HCT116 (cell line): Measurements from ENCODE around the gene KRTAP12-1. TPM values are rescaled to one million over a fixed set of nuclear protein-coding genes. Genes with fewer than 3 reads are reported as not detected.

Experiments
- ATAC-seq: fragments of 200-7000 bp; cut with Tn5 transposase; 2 replicates; pipeline ENCODE4 v1.9.1; 2020; ENCODE audit warnings: mild to moderate bottlenecking, moderate library complexity
- BruUV-seq: library from RNA; stranded (reverse); fragments of 400-500 nt; replicated peaks from 2 replicates; lab custom pipeline; 2021; lab: Mats Ljungman, UMichigan
- CTCF ChIA-PET: fragments of 300-600 bp; sonication (Branson Sonifier 250); formaldehyde crosslinking; loops from one replicate; lab custom pipeline; 2021; ENCODE audit warnings: antibody characterized with exemption; lab: Charles Lee
- POLR2A ChIA-PET: fragments of 300-600, 350-600 bp; sonication (Branson Sonifier 250); formaldehyde crosslinking; loops from one replicate; lab custom pipeline; 2021; ENCODE audit warnings: antibody characterized with exemption; lab: Charles Lee
- RAD21 ChIA-PET, 2 experiments: fragments of 300-600 bp; sonication (Branson Sonifier 250); formaldehyde crosslinking; loops; one replicate each; lab custom pipeline; 2023; ENCODE audit warnings: low total read pairs in 2 of 2; ENCODE audit not compliant: uncharacterized antibody in 2 of 2, unreplicated experiment in 2 of 2, low non-redundant PET in 1 of 2; lab: Charles Lee
- DNase-seq: peaks from one replicate; pipeline ENCODE4 v3.0.0-alpha.2; 2010; ENCODE audit warnings: low read depth, low spot score
- H2AFZ ChIP-seq: fragments of 200-600 bp; shearing (Covaris generic), sonication (generic); 2 replicates; pipeline ENCODE4 v1.6.1; 2017; ENCODE audit warnings: low read depth, mixed run types, mixed read lengths, antibody characterized with exemption, low read length; ENCODE audit not compliant: poor library complexity, severe bottlenecking
- H3K27ac ChIP-seq: 2 replicates; pipeline ENCODE4 v1.5.1; 2012; ENCODE audit warnings: low read depth, low read length
- H3K27me3 ChIP-seq: fragments of 200-600 bp; sonication (generic); 2 replicates; pipeline ENCODE4 v1.6.1; 2016; ENCODE audit warnings: mixed run types, low read length, mixed read lengths; ENCODE audit not compliant: insufficient read depth
- H3K36me3 ChIP-seq, 2 experiments: fragments of 200-500 bp in 1 of 2; fragments of 200-600 bp in 1 of 2; sonication (Bioruptor generic) in 1 of 2; sonication (generic) in 1 of 2; 2 replicates each; pipeline versions ENCODE4 v1.5.1 to v1.6.1; 2014 to 2016; ENCODE audit warnings: low read length in 2 of 2, inconsistent platforms in 1 of 2, mixed read lengths in 1 of 2, mixed run types in 1 of 2; ENCODE audit not compliant: insufficient read depth in 2 of 2, control insufficient read depth in 1 of 2
- H3K4me1 ChIP-seq, 2 experiments: fragments of 200-600 bp in 1 of 2; sonication (generic) in 1 of 2; 2 replicates each; pipeline versions ENCODE4 v1.5.1 to v1.6.1; 2012 to 2017; ENCODE audit warnings: low read length in 2 of 2, inconsistent platforms in 1 of 2, mild to moderate bottlenecking in 1 of 2, mixed read lengths in 1 of 2, mixed run types in 1 of 2, moderate library complexity in 1 of 2; ENCODE audit not compliant: insufficient read depth in 2 of 2, control insufficient read depth in 1 of 2
- H3K4me2 ChIP-seq: fragments of 200-600 bp; sonication (generic); 2 replicates; pipeline ENCODE4 v1.6.1; 2017; ENCODE audit warnings: mixed run types, low read length, mixed read lengths
- H3K4me3 ChIP-seq, 2 experiments: fragments of 200-600 bp in 1 of 2; sonication (generic) in 1 of 2; replicated peaks in 1 of 2; 2 replicates each; pipeline ENCODE4 v1.5.1; 2011 to 2016; ENCODE audit warnings: low read length in 2 of 2, control low read depth in 1 of 2, low read depth in 1 of 2, mild to moderate bottlenecking in 1 of 2, mixed read lengths in 1 of 2, mixed run types in 1 of 2
- H3K79me2 ChIP-seq: fragments of 200-600 bp; sonication (generic); 2 replicates; pipeline ENCODE4 v1.6.1; 2017; ENCODE audit warnings: mild to moderate bottlenecking, mixed run types, low read length, moderate library complexity, mixed read lengths; ENCODE audit not compliant: insufficient read depth
- H3K9ac ChIP-seq: fragments of 200-600 bp; sonication (generic); 2 replicates; pipeline ENCODE4 v1.6.1; 2016; ENCODE audit warnings: low read length, mixed read lengths
- H3K9me2 ChIP-seq: fragments of 200-600 bp; sonication (generic), shearing (Covaris generic); 2 replicates; pipeline ENCODE4 v1.6.1; 2017; ENCODE audit warnings: mixed run types, mild to moderate bottlenecking, moderate library complexity; ENCODE audit not compliant: insufficient read depth
- H3K9me3 ChIP-seq, 2 experiments: fragments of 200-500 bp in 1 of 2; fragments of 200-600 bp in 1 of 2; sonication (Bioruptor generic) in 1 of 2; sonication (generic) in 1 of 2; 2 replicates each; pipeline ENCODE4 v1.6.1; 2014 to 2017; ENCODE audit warnings: low read length in 2 of 2, mixed read lengths in 2 of 2, inconsistent platforms in 1 of 2, low read depth in 1 of 2, mild to moderate bottlenecking in 1 of 2, mixed run types in 1 of 2, moderate library complexity in 1 of 2; ENCODE audit not compliant: control insufficient read depth in 1 of 2, insufficient read depth in 1 of 2
- H4K20me1 ChIP-seq: fragments of 200-600 bp; sonication (generic), shearing (Covaris generic); 2 replicates; pipeline ENCODE4 v1.6.1; 2017; ENCODE audit warnings: mixed run types, mild to moderate bottlenecking, moderate library complexity; ENCODE audit not compliant: insufficient read depth
- CEBPB ChIP-seq: IDR thresholded peaks from 2 replicates; pipeline ENCODE4 v1.6.1; 2012; ENCODE audit warnings: low read depth
- FOSL1 ChIP-seq: IDR thresholded peaks from 2 replicates; pipeline ENCODE4 v1.6.1; 2012; ENCODE audit warnings: low read depth
- JUND ChIP-seq: IDR thresholded peaks from 2 replicates; pipeline ENCODE4 v1.6.1; 2012
- POLR2A ChIP-seq: IDR thresholded peaks from 2 replicates; pipeline ENCODE4 v1.7.0; 2011; ENCODE audit warnings: borderline replicate concordance; ENCODE audit not compliant: insufficient read depth, insufficient read length; ENCODE audit errors: extremely low read depth
- RAD21 ChIP-seq: IDR thresholded peaks from 2 replicates; pipeline ENCODE4 v1.6.1; 2012; ENCODE audit warnings: low read depth, mild to moderate bottlenecking
- REST ChIP-seq: IDR thresholded peaks from 2 replicates; pipeline ENCODE4 v1.6.1; 2012; ENCODE audit warnings: low read depth
- YY1 ChIP-seq: IDR thresholded peaks from 2 replicates; pipeline ENCODE4 v1.6.1; 2011; ENCODE audit warnings: low read length, low read depth, moderate library complexity, mild to moderate bottlenecking; ENCODE audit not compliant: insufficient replicate concordance; ENCODE audit errors: extremely low read depth
- ZBTB33 ChIP-seq: IDR thresholded peaks from 2 replicates; pipeline ENCODE4 v1.6.1; 2011; ENCODE audit warnings: mild to moderate bottlenecking, low read length, moderate library complexity; ENCODE audit not compliant: insufficient replicate concordance; ENCODE audit errors: extremely low read depth
- ZNF274 ChIP-seq: fragments of 200-500 bp; sonication (Bioruptor generic); IDR thresholded peaks from 2 replicates; pipeline ENCODE4 v1.6.1; 2014; ENCODE audit warnings: mild to moderate bottlenecking, low read depth, low read length, inconsistent platforms
- intact Hi-C: fragments of 100-400 bp; cut with micrococcal nuclease; formaldehyde crosslinking; loops from 2 replicates; pipeline ENCODE4 v1.10.0; 2022
- total RNA-seq: library from RNA; stranded (reverse); gene quantifications from one replicate; pipeline ENCODE4 v1.2.1, GENCODE V29; 2021; ENCODE audit not compliant: unreplicated experiment
- TF ChIP-seq, protein P1 (sequence below), 3 experiments: fragments of 200-600 bp in 1 of 3; sonication (generic) in 1 of 3; IDR thresholded peaks in 2 of 3; conservative IDR thresholded peaks in 1 of 3; 2 replicates each; pipeline ENCODE4 v1.5.1; 2012 to 2017; ENCODE audit warnings: low read depth in 2 of 3, low read length in 2 of 3, antibody characterized with exemption in 1 of 3, borderline replicate concordance in 1 of 3, control low read depth in 1 of 3, mild to moderate bottlenecking in 1 of 3, mixed read lengths in 1 of 3, mixed run types in 1 of 3, moderate library complexity in 1 of 3; ENCODE audit not compliant: insufficient read depth in 1 of 3

KRTAP12-1 gene
- total RNA-seq, 1 experiment from 2014 or later = not detected

GRCh38 chr21:44650265-44650972 is 31.5 kb downstream of the KRTAP12-1 start:
- no peaks in the 10 kb centered on the region for H3K9me2 ChIP-seq
- RAD21 ChIA-PET = no interaction called here

More at GRCh38 chr21:44650265-44650972, 31.5 kb downstream of the KRTAP12-1 start:
- H3K4me1 ChIP-seq = no peaks in the 10 kb centered on the region
- H3K27me3 ChIP-seq = no peaks in the 10 kb centered on the region
- DNase-seq (no peak), ATAC-seq (no peak)
- no peaks in the 10 kb centered on the region for H3K79me2 ChIP-seq
- ChIA-PET POLR2A (no interaction called here), CTCF (no interaction called here)
- no peak overlapping the region for H3K4me3 ChIP-seq
- no peak for TF ChIP-seq ZBTB33
- TF ChIP-seq YY1 = no peak
- TF ChIP-seq FOSL1 = no peak
- TF ChIP-seq REST = no peak
- TF ChIP-seq ZNF274 = no peak
- TF ChIP-seq CEBPB = no peak
- no peak for TF ChIP-seq POLR2A
- TF ChIP-seq RAD21 = no peak
- TF ChIP-seq, protein P1, sequence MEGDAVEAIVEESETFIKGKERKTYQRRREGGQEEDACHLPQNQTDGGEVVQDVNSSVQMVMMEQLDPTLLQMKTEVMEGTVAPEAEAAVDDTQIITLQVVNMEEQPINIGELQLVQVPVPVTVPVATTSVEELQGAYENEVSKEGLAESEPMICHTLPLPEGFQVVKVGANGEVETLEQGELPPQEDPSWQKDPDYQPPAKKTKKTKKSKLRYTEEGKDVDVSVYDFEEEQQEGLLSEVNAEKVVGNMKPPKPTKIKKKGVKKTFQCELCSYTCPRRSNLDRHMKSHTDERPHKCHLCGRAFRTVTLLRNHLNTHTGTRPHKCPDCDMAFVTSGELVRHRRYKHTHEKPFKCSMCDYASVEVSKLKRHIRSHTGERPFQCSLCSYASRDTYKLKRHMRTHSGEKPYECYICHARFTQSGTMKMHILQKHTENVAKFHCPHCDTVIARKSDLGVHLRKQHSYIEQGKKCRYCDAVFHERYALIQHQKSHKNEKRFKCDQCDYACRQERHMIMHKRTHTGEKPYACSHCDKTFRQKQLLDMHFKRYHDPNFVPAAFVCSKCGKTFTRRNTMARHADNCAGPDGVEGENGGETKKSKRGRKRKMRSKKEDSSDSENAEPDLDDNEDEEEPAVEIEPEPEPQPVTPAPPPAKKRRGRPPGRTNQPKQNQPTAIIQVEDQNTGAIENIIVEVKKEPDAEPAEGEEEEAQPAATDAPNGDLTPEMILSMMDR (IDR thresholded peaks at IDR 0.05 in 2 of 3, conservative IDR thresholded peaks at IDR 0.05 in 1 of 3; ENCODE audit: borderline replicate concordance in 1 of 3, insufficient read depth in 1 of 3, low read depth in 2 of 3, low read length in 2 of 3) = no peak
- TF ChIP-seq JUND = no peak
- intact Hi-C loops = no loop called here
- H3K27ac ChIP-seq = no peak overlapping the region
- BruUV-seq = no TSS peak
- H4K20me1 ChIP-seq = no peaks in the 10 kb centered on the region
- no peak overlapping the region for H3K9ac ChIP-seq
- H2AFZ ChIP-seq = no peak overlapping the region
- no peak overlapping the region for H3K4me2 ChIP-seq
- H3K9me3 ChIP-seq = 0 out of 4 replicates have a peak, but pooled peaks cover 0 to under 1% of the 10 kb centered on the region in 2 experiments
- no peaks in the 10 kb centered on the region for H3K36me3 ChIP-seq
